DOHH2 (cell line): Measurements from ENCODE around the gene SUPT7L.

Source experiments
- EZH2phosphoT487 ChIP-seq: fragments of 200-600 bp; sonication (generic); IDR thresholded peaks from 2 replicates; pipeline ENCODE4 v1.6.1; 2017; ENCODE audit warnings: borderline replicate concordance, mild to moderate bottlenecking, antibody characterized with exemption, low read length, moderate library complexity, mixed read lengths
- TF ChIP-seq, protein P1 (sequence below): fragments of 200-600 bp; sonication (generic); IDR thresholded peaks from one replicate; pipeline ENCODE4 v1.5.1; 2014; ENCODE audit warnings: antibody characterized with exemption, mild to moderate bottlenecking, low read depth, low read length; ENCODE audit not compliant: poor library complexity, severe bottlenecking

DNA sequence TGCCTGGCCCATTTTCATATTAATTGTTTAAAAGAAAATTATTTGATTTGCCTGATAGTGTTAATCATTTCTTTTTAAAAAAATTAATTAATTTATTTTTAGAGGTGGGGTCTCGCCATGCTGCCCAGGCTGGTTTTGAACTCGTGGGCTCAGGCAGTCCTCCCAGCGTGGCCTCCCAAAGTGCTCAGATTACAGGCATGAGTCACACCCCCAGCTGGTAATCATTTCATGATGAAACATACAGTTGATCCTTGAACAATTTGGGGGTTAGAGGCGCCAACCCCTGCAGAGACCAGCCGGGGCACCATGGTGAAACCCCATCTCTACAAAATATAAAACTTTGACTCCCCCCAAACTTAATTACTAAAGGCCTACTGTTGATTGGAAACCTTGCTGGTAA is 26.6 kb downstream of the SUPT7L start:
- TF ChIP-seq, protein P1, sequence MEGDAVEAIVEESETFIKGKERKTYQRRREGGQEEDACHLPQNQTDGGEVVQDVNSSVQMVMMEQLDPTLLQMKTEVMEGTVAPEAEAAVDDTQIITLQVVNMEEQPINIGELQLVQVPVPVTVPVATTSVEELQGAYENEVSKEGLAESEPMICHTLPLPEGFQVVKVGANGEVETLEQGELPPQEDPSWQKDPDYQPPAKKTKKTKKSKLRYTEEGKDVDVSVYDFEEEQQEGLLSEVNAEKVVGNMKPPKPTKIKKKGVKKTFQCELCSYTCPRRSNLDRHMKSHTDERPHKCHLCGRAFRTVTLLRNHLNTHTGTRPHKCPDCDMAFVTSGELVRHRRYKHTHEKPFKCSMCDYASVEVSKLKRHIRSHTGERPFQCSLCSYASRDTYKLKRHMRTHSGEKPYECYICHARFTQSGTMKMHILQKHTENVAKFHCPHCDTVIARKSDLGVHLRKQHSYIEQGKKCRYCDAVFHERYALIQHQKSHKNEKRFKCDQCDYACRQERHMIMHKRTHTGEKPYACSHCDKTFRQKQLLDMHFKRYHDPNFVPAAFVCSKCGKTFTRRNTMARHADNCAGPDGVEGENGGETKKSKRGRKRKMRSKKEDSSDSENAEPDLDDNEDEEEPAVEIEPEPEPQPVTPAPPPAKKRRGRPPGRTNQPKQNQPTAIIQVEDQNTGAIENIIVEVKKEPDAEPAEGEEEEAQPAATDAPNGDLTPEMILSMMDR: no peak
- TF ChIP-seq EZH2phosphoT487: no peak
